Measurements from ENCODE around the gene RIC8B.
A peak's percentile ranks its signal among the peaks of the same experiment; 100 is the strongest.
"Not testable (repeated sequence)": the region's sequence is repeated elsewhere in the genome, so short reads cannot be mapped to it uniquely, and the experiment has no call there.

The RIC8B gene

GRCh38 chr12:106774005-106774807 is at the start of gene RIC8B:
Gene RIC8B (plus strand): TSS chr12:106774682. CDS start chr12:106774746, 64 bp downstream.
- DNase-seq = peak; percentile 73

DNA sequence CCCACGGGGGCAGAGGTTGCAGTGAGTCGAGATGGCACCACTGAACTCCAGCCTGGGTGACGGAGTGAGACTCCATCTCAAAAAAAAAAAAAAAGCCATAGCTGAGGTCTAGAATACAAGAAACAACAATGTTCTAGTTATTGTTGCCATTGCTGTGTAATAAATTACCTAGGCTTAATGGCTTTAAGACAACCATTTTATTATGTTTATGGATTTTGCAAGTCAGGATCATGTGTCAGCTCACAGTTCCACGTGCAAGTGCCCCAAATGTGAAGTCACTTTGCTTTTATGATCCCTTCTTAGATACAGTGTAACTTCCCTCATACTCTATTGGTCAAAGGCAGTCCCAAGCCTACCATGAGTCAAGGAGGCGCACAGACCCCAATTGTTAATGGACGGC is 49.5 kb upstream of the RIC8B start:
- no peak for DNase-seq

DNA sequence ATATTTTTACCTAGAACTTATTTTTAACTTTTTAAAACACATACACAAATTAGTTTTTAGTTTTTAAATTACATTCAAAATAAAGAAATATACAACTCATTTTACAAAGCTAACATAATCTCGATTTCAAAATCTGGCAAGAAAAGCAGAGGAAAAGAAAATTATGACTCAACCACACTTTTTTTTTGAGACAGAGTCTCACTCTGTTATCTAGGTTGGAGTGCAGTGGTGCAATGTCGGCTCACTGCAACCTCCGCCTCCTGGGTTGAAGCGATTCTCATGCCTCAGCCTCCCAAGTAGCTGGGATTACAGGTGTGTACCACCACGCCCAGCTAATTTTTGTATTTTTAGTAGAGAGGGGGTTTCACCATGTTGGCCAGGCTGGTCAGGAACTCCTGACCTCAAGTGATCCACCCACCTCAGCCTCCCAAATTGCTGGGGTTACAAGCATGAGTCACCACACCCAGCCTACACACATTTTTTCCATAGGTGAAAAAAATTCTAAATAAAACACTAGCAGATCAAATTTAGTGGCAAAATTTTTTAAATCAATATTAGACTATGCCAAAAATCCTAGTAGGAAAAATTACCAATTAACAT is 47.8 kb upstream of the RIC8B start:
- DNase-seq = not testable (repeated sequence)

GRCh38 chr12:106729611-106730010 is 44.9 kb upstream of the RIC8B start:
- DNase-seq = no peak

- DNase-seq = no peak
These were observed 41.6 kb upstream of the RIC8B start for GRCh38 chr12:106732890-106733289.

GRCh38 chr12:106733660-106734059 is 40.8 kb upstream of the RIC8B start:
- DNase-seq = no peak

GRCh38 chr12:106736051-106736957 is 38.2 kb upstream of the RIC8B start:
- DNase-seq = no peak

DNA sequence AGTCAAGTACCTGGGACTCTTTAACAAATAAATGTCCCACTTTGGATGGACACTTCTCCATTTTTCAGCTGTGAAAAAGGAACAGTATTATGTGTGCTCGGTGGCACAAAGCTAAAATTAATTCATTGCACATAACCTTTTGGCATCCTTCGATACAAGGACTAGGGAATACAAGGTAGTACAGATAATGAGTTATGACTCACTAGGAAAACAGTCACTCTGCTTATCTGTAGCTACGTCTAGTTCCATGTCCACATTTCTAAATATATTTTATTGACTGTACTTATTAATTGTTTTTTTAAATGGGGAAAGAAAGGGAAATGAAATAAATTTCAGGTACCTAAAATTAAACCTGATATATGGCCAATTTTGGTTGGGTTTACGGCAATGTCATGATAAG is 35.2 kb upstream of the RIC8B start:
- no peak for DNase-seq

GRCh38 chr12:106739815-106740530 is 34.5 kb upstream of the RIC8B start:
- DNase-seq = no peak

DNA sequence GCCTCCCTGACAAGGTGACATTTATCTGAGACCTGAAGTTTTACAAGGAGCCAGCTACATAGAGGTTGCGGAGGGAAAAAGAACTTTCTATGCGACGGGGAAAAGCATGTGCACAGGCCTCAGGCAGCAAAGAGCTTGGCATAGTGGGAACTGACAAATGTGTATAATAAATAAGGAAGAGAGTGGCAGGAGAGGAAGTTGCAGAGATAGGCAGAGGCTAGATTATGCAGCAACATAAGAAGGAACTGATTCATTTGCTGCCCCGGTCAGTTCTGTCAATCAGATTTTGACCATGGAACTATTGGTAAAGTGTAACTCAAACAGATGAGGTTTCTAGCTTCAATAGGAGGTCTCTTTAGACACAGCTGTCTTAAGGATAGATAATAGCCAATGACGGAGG is 33.7 kb upstream of the RIC8B start:
- no peak for DNase-seq

DNA sequence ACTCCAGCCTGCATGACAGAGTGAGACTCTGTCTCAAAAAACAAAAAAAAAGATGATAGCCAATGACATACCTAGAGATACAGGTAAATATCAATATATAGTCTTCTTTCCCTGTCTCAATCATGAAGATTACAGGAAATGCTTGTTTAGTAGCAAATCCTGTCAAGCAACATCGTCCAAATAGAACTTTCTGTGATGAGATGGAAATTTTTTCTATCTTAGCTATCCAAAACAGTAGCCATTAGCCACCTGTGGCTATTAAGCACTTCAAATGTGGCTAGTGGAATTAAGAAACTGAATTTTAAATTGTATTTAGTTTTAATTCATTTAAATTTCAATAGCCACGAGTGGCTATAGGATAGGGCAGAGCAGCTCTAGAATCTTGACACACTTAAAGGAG is 33.2 kb upstream of the RIC8B start:
- no peak for DNase-seq

- no peak for DNase-seq
These were observed 31.1 kb upstream of the RIC8B start for GRCh38 chr12:106743270-106743988.

DNA sequence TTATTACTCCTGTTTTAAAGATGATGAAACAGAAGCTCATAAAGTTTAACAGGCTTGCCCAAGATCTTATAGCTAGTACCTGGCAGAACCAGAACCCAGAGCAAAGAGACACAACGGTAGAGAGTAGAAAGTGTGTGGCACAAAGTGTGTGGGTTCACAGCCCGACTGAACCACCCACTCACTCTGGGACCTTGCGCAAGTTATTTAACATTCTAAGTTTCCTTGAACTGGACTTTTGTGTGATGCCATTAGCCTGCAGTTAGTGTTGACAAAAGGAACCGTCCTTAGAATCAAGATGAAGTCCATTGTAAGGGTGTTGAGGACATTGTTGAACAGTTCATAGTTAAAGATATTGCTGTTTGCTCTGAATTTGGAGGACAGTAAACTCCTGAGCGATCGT is 29.9 kb upstream of the RIC8B start:
- DNase-seq = no peak

GRCh38 chr12:106745181-106745745 is 29.2 kb upstream of the RIC8B start:
- no peak for DNase-seq

GRCh38 chr12:106747973-106748436 is 26.5 kb upstream of the RIC8B start:
- DNase-seq = no peak

- no peak for DNase-seq
These were observed 24.0 kb upstream of the RIC8B start for GRCh38 chr12:106750524-106750923.

DNA sequence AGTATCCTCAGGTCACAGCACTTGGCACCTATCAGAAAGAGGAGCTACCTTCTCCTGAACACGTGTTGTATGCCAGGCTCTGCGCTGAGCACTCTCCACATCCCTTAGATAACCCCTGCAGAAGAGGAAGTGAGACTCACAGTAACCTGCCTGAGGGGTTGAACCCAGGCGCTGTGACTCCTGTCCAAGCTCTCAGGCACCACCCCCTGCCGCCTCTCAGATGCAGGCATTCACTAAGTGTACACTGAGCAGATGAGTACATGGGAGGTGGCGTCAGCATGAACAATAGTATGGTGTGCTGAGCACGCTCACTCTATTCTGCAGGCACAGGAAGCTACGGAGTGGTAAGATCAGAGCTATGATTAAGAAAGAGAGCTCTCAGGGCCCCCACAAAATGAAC is 21.0 kb upstream of the RIC8B start:
- peak; percentile 31 for DNase-seq

- DNase-seq = no peak
These were observed 20.2 kb upstream of the RIC8B start for GRCh38 chr12:106754331-106754730.

DNA sequence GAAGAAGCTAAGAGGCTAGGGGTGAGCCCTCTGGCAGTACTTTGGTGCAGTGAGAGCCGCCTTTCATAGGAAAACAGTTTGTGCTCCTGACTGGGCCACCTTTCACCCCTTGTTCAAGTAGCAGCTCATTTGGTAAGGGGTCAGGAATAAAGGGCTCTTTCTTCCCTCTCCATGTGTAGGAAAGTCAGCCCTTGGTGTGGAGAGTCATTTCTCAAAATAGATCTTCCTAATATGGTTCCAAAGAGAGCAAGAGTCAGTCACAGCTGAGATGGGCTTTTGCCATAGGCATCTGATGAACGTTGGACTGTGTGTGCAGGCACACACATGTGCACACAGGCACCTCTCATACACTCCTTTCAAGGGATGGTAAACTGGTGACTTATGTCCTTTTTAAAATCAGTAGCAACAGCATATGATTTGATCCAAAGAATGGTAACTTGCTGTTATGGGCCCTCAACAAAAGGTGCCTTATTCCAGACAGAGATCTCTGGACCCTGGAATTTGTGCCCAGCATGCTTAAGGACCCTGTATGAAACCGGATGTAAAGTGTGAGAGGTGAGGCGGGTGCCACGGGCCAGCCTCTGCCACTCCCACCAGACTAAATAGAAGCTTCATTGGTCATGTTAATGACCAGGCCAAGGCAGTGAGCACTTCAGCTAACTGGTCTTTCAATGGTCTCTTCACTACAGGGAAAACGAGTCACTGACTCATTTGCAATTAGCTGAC is 16.7 kb upstream of the RIC8B start:
- DNase-seq = no peak

DNA sequence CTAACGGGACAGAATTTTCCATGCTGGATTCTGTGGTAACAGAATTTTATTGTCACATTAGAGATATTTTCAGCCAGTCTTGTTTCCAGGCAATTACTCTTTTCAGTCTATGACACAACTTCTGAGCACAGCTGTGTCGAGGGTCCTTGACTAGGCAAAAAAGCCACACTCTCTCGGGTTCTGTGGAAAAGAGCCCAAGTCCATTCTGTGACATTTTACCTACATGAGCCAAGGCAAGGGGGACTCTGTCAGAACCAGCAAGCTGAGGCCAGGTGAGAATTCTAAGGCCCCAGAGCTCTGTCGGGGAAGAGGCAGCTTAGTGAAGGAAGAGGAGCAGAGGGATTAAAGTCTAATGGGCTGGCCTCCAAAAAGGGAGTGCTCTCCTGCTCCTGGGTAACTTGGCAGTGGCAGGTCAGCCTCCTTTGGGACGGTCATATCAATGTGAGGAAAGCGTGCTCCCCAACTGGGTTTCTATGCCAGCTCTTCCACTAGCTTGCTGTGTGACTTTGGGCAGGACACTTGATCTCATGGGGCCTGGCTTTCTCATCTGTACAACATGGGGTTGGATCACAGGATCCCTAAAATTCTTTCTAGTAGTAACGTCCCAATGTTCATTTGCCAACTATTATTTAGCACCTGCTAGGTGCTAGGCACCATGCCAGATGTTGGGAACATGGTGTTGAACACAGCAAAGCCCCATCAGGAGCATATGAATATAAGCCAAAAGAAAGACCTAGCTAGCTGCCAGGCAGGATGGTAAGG is 16.0 kb upstream of the RIC8B start:
- no peak for DNase-seq
